ENCODE results near the gene TRHDE.

GRCh38 chr12:72658615-72659014, 386.4 kb downstream of the TRHDE start:
- TF ChIP-seq POLR2A (IDR thresholded peaks at IDR 0.05; ENCODE audit: low read depth, low read length) (no peak), POLR2AphosphoS5 (IDR thresholded peaks at IDR 0.05; ENCODE audit: low read depth, low read length) (no peak), PAX5 (IDR thresholded peaks at IDR 0.05; ENCODE audit: insufficient read depth, low read length, severe bottlenecking) (no peak)
